Hepatocyte (in vitro differentiated cells): ENCODE results near the gene APOBEC2.

Experiments
- EZH2phosphoT487 ChIP-seq: fragments of 200-600 bp; sonication (generic); IDR thresholded peaks from one replicate; pipeline ENCODE4 v1.6.1; 2018; ENCODE audit warnings: antibody characterized with exemption, mild to moderate bottlenecking, low read depth, moderate library complexity; ENCODE audit not compliant: unreplicated experiment, severe bottlenecking
- TF ChIP-seq, protein P1 (sequence below): fragments of 200-600 bp; sonication (generic); IDR thresholded peaks from 2 replicates; pipeline ENCODE4 v1.5.1; 2016; ENCODE audit warnings: antibody characterized with exemption, mild to moderate bottlenecking; ENCODE audit not compliant: poor library complexity

- TF ChIP-seq EZH2phosphoT487: no peak
- TF ChIP-seq, protein P1, sequence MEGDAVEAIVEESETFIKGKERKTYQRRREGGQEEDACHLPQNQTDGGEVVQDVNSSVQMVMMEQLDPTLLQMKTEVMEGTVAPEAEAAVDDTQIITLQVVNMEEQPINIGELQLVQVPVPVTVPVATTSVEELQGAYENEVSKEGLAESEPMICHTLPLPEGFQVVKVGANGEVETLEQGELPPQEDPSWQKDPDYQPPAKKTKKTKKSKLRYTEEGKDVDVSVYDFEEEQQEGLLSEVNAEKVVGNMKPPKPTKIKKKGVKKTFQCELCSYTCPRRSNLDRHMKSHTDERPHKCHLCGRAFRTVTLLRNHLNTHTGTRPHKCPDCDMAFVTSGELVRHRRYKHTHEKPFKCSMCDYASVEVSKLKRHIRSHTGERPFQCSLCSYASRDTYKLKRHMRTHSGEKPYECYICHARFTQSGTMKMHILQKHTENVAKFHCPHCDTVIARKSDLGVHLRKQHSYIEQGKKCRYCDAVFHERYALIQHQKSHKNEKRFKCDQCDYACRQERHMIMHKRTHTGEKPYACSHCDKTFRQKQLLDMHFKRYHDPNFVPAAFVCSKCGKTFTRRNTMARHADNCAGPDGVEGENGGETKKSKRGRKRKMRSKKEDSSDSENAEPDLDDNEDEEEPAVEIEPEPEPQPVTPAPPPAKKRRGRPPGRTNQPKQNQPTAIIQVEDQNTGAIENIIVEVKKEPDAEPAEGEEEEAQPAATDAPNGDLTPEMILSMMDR: no peak
Observed at GRCh38 chr6:41053041-41053440, at the start of gene APOBEC2.
